LNCaP clone FGC (cell line): Measurements from ENCODE around the gene INF2.
A peak's percentile ranks its signal among the peaks of the same experiment; 100 is the strongest.

Experiments
- DNase-seq: peaks from one replicate; pipeline ENCODE4 v3.0.0-alpha.2; 2011; ENCODE audit warnings: low read depth
- H3K4me3 ChIP-seq: 2 replicates; pipeline ENCODE4 v1.5.1; 2011; ENCODE audit warnings: mild to moderate bottlenecking, low read depth, low read length, control low read depth
- TF ChIP-seq, protein P1 (sequence below): IDR thresholded peaks from 2 replicates; pipeline ENCODE4 v1.5.1; 2012; ENCODE audit warnings: mild to moderate bottlenecking; ENCODE audit not compliant: control insufficient read depth, insufficient read depth; ENCODE audit errors: extremely low read depth

Gene INF2

GRCh38 chr14:104721505-104722431, 32.4 kb downstream of the INF2 start:
- no peak overlapping the region for H3K4me3 ChIP-seq
- DNase-seq, result no peak
- TF ChIP-seq, protein P1, sequence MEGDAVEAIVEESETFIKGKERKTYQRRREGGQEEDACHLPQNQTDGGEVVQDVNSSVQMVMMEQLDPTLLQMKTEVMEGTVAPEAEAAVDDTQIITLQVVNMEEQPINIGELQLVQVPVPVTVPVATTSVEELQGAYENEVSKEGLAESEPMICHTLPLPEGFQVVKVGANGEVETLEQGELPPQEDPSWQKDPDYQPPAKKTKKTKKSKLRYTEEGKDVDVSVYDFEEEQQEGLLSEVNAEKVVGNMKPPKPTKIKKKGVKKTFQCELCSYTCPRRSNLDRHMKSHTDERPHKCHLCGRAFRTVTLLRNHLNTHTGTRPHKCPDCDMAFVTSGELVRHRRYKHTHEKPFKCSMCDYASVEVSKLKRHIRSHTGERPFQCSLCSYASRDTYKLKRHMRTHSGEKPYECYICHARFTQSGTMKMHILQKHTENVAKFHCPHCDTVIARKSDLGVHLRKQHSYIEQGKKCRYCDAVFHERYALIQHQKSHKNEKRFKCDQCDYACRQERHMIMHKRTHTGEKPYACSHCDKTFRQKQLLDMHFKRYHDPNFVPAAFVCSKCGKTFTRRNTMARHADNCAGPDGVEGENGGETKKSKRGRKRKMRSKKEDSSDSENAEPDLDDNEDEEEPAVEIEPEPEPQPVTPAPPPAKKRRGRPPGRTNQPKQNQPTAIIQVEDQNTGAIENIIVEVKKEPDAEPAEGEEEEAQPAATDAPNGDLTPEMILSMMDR, result no peak

DNA sequence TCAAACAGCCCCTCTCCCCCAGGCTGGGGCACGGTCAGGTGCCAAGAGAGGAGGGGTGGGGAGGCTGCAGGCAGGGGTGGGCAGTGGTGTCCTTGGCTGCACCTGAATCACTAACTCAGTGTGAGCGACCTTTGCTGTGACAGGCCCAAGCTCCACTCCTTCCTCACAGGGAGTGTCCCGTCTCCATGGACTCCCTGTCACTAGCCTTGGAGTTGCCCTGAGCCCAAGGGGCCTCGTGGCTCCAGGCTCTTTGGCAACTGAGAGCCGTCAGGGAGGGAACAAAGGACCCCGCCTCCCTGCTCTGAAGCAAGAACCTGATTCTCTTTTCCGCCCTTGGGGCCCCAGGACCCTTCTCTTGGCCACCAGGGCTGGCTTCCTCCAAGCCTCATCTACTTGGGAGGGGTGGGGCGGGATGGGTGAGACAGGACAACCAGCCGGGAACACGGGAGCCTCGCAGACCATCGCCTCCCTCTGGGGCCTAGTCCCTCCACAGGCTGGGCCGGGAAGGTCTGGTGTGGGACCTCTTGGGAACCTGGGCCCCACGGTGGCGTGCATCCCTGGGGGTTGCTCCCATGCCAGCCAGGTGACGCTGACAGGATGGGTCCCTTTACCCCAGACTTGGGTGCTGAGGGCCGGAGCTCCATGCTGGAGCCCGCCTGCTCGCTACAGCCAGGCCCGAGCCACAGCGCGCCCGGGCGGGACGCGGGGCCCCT, 33.7 kb downstream of the INF2 start:
- no peak for DNase-seq
- TF ChIP-seq, protein P1, result no peak
- H3K4me3 ChIP-seq, result peak overlapping the region; percentile 65

- no peak for DNase-seq
- TF ChIP-seq, protein P1, result peak; percentile 69
- H3K4me3 ChIP-seq, result peak within 1 kb of the TSS; percentile 65
Observed at GRCh38 chr14:104723651-104724406, 34.4 kb downstream of the INF2 start, which contains the start of gene ADSS1. Gene ADSS1, plus strand, starts transcription at chr14:104724229. Its CDS starts 42 bp downstream, at chr14:104724271.

DNA sequence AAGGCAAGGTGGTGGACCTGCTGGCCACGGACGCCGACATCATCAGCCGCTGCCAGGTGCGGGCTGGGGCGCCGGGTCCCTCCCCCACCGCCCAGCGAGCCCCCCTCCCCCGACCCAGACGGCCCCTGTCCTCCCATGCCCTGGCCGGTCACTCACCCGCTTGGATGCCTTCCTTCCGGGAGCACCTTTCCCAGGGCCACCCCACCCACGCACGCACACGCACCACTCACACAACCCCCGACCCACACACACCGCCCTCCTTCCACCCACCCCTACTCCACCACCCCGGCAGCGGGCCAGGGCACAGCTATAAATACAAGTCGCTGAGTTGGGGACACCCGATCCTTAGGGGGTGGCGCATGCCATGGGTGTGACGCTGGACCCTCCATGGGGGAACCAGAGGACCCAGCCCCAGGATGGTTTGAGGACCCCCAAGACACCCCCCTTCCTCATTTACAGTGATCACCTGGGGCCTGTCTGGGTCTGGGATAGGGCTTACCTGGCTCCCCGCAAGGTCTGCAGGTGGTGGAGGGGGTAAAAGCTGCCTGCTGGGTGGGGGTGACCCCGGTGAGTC, 35.1 kb downstream of the INF2 start:
- H3K4me3 ChIP-seq, result peak overlapping the region; percentile 65
- TF ChIP-seq, protein P1, result no peak
- DNase-seq, result no peak

- DNase-seq, result no peak
- TF ChIP-seq, protein P1, result no peak
- peak overlapping the region; percentile 65 for H3K4me3 ChIP-seq
Observed at GRCh38 chr14:104724981-104725771, 35.8 kb downstream of the INF2 start.
